Measurements from ENCODE around the gene GPR146. TPM values are rescaled to one million over a fixed set of nuclear protein-coding genes. Genes with fewer than 3 reads are reported as not detected.

GPR146 gene
- total RNA-seq, 1 experiment from 2014 or later = 0.92 TPM

DNA sequence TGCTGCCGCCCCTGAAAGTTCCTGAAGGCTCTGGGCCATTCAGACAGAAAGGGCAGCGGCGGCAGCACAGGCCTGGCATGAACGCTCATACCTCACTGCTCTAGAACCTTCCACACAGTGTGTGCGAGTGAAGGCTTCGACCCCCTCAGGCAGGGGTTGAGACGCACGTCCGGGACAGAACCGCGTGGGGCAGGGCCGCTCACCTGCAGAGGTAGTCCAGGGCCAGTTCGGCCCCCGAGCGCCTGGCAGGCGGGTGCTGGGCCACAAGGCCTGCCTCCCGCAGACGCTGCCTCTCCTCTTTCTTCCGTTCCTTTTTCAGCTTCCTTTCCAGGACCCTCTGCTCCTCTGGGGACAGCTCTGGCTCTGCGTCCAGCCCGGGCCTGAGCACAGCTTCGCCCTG is 34.6 kb upstream of the GPR146 start:
- H3K9me3 Mint-ChIP-seq = no peaks in the 10 kb centered on the region
- no peaks in the 10 kb centered on the region for H3K4me1 Mint-ChIP-seq
- CTCF ChIA-PET = interaction anchor here (1.0 kb wide), 1 partner anchor 17 kb away, joined by 3 read pairs; no protein-coding TSS in a partner anchor
- ATAC-seq (no peak), DNase-seq (ENCODE audit: low spot score) (no peak)
- peaks cover 11% of the 10 kb centered on the region; the same call in 1 of the 2 replicates for H3K36me3 Mint-ChIP-seq
- H3K27ac Mint-ChIP-seq = peak overlapping the region; percentile 27; the same call in 1 of the 2 replicates
- H3K4me3 Mint-ChIP-seq = no peak overlapping the region
- H3K27me3 Mint-ChIP-seq (ENCODE audit: low read depth) = no peaks in the 10 kb centered on the region
- POLR2A ChIA-PET = no interaction called here
- no peak for TF ChIP-seq KAT7 (CRISPR knock-in tag; IDR thresholded peaks at IDR 0.05; ENCODE audit: borderline replicate concordance)
- no peak for TF ChIP-seq JAZF1 (CRISPR knock-in tag; IDR thresholded peaks at IDR 0.05)
- TF ChIP-seq, protein P1, sequence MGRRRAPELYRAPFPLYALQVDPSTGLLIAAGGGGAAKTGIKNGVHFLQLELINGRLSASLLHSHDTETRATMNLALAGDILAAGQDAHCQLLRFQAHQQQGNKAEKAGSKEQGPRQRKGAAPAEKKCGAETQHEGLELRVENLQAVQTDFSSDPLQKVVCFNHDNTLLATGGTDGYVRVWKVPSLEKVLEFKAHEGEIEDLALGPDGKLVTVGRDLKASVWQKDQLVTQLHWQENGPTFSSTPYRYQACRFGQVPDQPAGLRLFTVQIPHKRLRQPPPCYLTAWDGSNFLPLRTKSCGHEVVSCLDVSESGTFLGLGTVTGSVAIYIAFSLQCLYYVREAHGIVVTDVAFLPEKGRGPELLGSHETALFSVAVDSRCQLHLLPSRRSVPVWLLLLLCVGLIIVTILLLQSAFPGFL (CRISPR knock-in tag; IDR thresholded peaks at IDR 0.05; ENCODE audit: borderline replicate concordance) = no peak
- TF ChIP-seq FOXJ3 (CRISPR knock-in tag; IDR thresholded peaks at IDR 0.05; ENCODE audit: borderline replicate concordance) = no peak
- TF ChIP-seq, protein P2, sequence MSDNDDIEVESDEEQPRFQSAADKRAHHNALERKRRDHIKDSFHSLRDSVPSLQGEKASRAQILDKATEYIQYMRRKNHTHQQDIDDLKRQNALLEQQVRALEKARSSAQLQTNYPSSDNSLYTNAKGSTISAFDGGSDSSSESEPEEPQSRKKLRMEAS (CRISPR knock-in tag; IDR thresholded peaks at IDR 0.05) = no peak
- no peak for TF ChIP-seq CREB1 (CRISPR knock-in tag; IDR thresholded peaks at IDR 0.05)

DNA sequence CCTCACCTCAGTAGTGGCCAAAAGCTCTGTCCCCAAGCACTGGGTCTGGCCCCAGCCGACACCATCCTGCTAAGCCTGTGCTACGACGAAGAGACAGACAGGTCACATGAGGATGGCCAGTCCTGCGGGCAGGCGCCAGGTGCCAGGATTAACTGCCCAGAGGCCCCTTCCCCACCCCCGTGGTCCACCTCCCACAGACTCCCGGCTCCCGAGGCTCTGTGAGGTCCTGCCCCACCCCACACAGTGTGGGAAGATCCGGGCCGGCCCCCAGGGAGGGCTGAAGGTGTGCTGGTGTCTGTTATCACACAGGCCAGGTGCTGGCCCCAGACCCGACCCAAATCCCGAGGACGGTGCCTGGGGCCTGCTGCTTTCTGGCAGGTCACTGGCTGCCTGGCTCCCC is 34.1 kb upstream of the GPR146 start:
- Mint-ChIP-seq H3K36me3 (peaks cover 11% of the 10 kb centered on the region; the same call in 1 of the 2 replicates), H3K4me3 (no peak overlapping the region), H3K27ac (no peak overlapping the region), H3K27me3 (ENCODE audit: low read depth) (no peaks in the 10 kb centered on the region), H3K4me1 (no peaks in the 10 kb centered on the region), H3K9me3 (no peaks in the 10 kb centered on the region)
- ChIA-PET POLR2A (no interaction called here), CTCF (interaction anchor here (1.0 kb wide), 1 partner anchor 17 kb away, joined by 3 read pairs; no protein-coding TSS in a partner anchor)
- DNase-seq (ENCODE audit: low spot score) (no peak), ATAC-seq (no peak)
- no peak for TF ChIP-seq ZNF263 (CRISPR knock-in tag; IDR thresholded peaks at IDR 0.05; ENCODE audit: low read depth)
- no peak for TF ChIP-seq MLX (CRISPR knock-in tag; IDR thresholded peaks at IDR 0.05)
- TF ChIP-seq ETV6 (CRISPR knock-in tag; IDR thresholded peaks at IDR 0.05) = no peak
- TF ChIP-seq ERG (CRISPR knock-in tag; IDR thresholded peaks at IDR 0.05) = no peak
- no peak for TF ChIP-seq IRF2 (CRISPR knock-in tag; IDR thresholded peaks at IDR 0.05; ENCODE audit: borderline replicate concordance, low read depth)
- TF ChIP-seq, protein P2 (CRISPR knock-in tag; IDR thresholded peaks at IDR 0.05) = no peak
- no peak for TF ChIP-seq CBFB (CRISPR knock-in tag; IDR thresholded peaks at IDR 0.05; ENCODE audit: low read depth)
- no peak for TF ChIP-seq NFATC4 (CRISPR knock-in tag; IDR thresholded peaks at IDR 0.05)

GRCh38 chr7:1011297-1012003 is 32.9 kb upstream of the GPR146 start:
- TF ChIP-seq ZNF263 (CRISPR knock-in tag; IDR thresholded peaks at IDR 0.05; ENCODE audit: low read depth) = no peak
- TF ChIP-seq, protein P1 (CRISPR knock-in tag; IDR thresholded peaks at IDR 0.05; ENCODE audit: borderline replicate concordance) = no peak
- TF ChIP-seq, protein P3, sequence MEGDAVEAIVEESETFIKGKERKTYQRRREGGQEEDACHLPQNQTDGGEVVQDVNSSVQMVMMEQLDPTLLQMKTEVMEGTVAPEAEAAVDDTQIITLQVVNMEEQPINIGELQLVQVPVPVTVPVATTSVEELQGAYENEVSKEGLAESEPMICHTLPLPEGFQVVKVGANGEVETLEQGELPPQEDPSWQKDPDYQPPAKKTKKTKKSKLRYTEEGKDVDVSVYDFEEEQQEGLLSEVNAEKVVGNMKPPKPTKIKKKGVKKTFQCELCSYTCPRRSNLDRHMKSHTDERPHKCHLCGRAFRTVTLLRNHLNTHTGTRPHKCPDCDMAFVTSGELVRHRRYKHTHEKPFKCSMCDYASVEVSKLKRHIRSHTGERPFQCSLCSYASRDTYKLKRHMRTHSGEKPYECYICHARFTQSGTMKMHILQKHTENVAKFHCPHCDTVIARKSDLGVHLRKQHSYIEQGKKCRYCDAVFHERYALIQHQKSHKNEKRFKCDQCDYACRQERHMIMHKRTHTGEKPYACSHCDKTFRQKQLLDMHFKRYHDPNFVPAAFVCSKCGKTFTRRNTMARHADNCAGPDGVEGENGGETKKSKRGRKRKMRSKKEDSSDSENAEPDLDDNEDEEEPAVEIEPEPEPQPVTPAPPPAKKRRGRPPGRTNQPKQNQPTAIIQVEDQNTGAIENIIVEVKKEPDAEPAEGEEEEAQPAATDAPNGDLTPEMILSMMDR (IDR thresholded peaks at IDR 0.05) = no peak
- TF ChIP-seq NR2C2 (CRISPR knock-in tag; IDR thresholded peaks at IDR 0.05) = no peak
- no peak for TF ChIP-seq ZBTB43 (CRISPR knock-in tag; IDR thresholded peaks at IDR 0.05)
- Mint-ChIP-seq H3K36me3 (peaks cover 11% of the 10 kb centered on the region; the same call in 1 of the 2 replicates), H3K9me3 (no peaks in the 10 kb centered on the region), H3K27me3 (ENCODE audit: low read depth) (no peaks in the 10 kb centered on the region), H3K4me1 (no peaks in the 10 kb centered on the region), H3K4me3 (no peak overlapping the region), H3K27ac (peak overlapping the region; percentile 49)
- ATAC-seq (no peak), DNase-seq (ENCODE audit: low spot score) (no peak)
- POLR2A ChIA-PET = interaction anchor here (1.2 kb wide), 1 partner anchor 16 kb away, joined by 3 read pairs; no protein-coding TSS in a partner anchor
- CTCF ChIA-PET = interaction anchor here (1.1 kb wide), 1 partner anchor 76 kb away, joined by 3 read pairs; the partner anchor contains the start of gene GPER1
